IMR-90 (cell line): ENCODE results near the gene CHD2. TPM values are rescaled to one million over a fixed set of nuclear protein-coding genes. Genes with fewer than 3 reads are reported as not detected.

Experiments
- ATAC-seq: fragments of 200-7000 bp; cut with Tn5 transposase; 2 replicates; pipeline ENCODE4 v1.9.1; 2020; ENCODE audit warnings: low read depth, mild to moderate bottlenecking, moderate library complexity
- BruUV-seq: library from RNA; stranded (reverse); fragments of 400-500 nt; replicated peaks from 2 replicates; lab custom pipeline; 2021; lab: Mats Ljungman, UMichigan
- CTCF ChIA-PET: fragments of 300-600 bp; formaldehyde crosslinking; extraction: SDS; loops from one replicate; lab custom pipeline; 2021; ENCODE audit warnings: antibody characterized with exemption; lab: Yijun Ruan, JAX
- POLR2A ChIA-PET: fragments of 300-600 bp; sonication (Branson Sonifier 250); formaldehyde crosslinking; loops from one replicate; lab custom pipeline; 2022; ENCODE audit warnings: antibody characterized with exemption; ENCODE audit not compliant: unreplicated experiment; lab: Charles Lee
- DNase-seq: peaks from one replicate; pipeline ENCODE4 v3.0.0; 2013
- H2AFZ ChIP-seq: replicated peaks from 2 replicates; pipeline ENCODE3; 2013; ENCODE audit warnings: low read length, mild to moderate bottlenecking; ENCODE audit not compliant: poor library complexity
- H2AK5ac ChIP-seq: 2 replicates; pipeline ENCODE4 v1.6.1; 2013; ENCODE audit warnings: low read depth, low read length, inconsistent platforms
- H2AK9ac ChIP-seq: replicated peaks from 2 replicates; pipeline ENCODE3; 2013; ENCODE audit warnings: mild to moderate bottlenecking, low read depth, low read length, moderate library complexity; ENCODE audit not compliant: poor library complexity
- H2BK120ac ChIP-seq: 2 replicates; pipeline ENCODE4 v1.6.1; 2013; ENCODE audit warnings: low read depth, low read length, inconsistent platforms
- H2BK15ac ChIP-seq: 3 replicates; pipeline ENCODE4 v1.6.1; 2013; ENCODE audit warnings: low read depth, low read length, inconsistent platforms
- H2BK20ac ChIP-seq: 2 replicates; pipeline ENCODE4 v1.6.1; 2013; ENCODE audit warnings: low read depth, mild to moderate bottlenecking, inconsistent platforms, low read length, moderate library complexity
- H2BK5ac ChIP-seq: 2 replicates; pipeline ENCODE4 v1.6.1; 2013; ENCODE audit warnings: mild to moderate bottlenecking, low read depth, low read length, inconsistent platforms; ENCODE audit not compliant: poor library complexity, severe bottlenecking
- H3K14ac ChIP-seq: replicated peaks from 2 replicates; pipeline ENCODE4 v1.6.1; 2013; ENCODE audit warnings: low read depth, low read length, inconsistent platforms
- H3K18ac ChIP-seq: 2 replicates; pipeline ENCODE4 v1.6.1; 2013; ENCODE audit warnings: low read depth, low read length, control low read depth
- H3K23ac ChIP-seq: 2 replicates; pipeline ENCODE4 v1.6.1; 2013; ENCODE audit warnings: low read depth, low read length, inconsistent platforms
- H3K27ac ChIP-seq: 2 replicates; pipeline ENCODE4 v1.5.1; 2013; ENCODE audit warnings: mild to moderate bottlenecking, control low read depth, low read length; ENCODE audit not compliant: insufficient read depth
- H3K27me3 ChIP-seq: 2 replicates; pipeline ENCODE4 v1.6.1; 2013; ENCODE audit warnings: low read length; ENCODE audit not compliant: control insufficient read depth, insufficient read depth
- H3K36me3 ChIP-seq: 2 replicates; pipeline ENCODE4 v1.6.1; 2013; ENCODE audit warnings: low read length, mixed read lengths; ENCODE audit not compliant: control insufficient read depth, insufficient read depth
- H3K4ac ChIP-seq: 2 replicates; pipeline ENCODE4 v1.6.1; 2013; ENCODE audit warnings: low read depth, low read length, inconsistent platforms
- H3K4me1 ChIP-seq: 2 replicates; pipeline ENCODE4 v1.6.1; 2013; ENCODE audit warnings: low read length, mixed read lengths; ENCODE audit not compliant: control insufficient read depth, insufficient read depth
- H3K4me2 ChIP-seq: 2 replicates; pipeline ENCODE4 v1.6.1; 2013; ENCODE audit warnings: low read depth, mild to moderate bottlenecking, control low read depth, low read length, moderate library complexity
- H3K4me3 ChIP-seq: 2 replicates; pipeline ENCODE4 v1.5.1; 2013; ENCODE audit warnings: low read depth, mild to moderate bottlenecking, control low read depth, low read length, moderate library complexity; ENCODE audit not compliant: insufficient read depth
- H3K56ac ChIP-seq: 2 replicates; pipeline ENCODE4 v1.6.1; 2013; ENCODE audit warnings: low read length, inconsistent platforms; ENCODE audit not compliant: insufficient read depth; ENCODE audit errors: extremely low read depth
- H3K79me1 ChIP-seq, 2 experiments: 2 replicates each; pipeline ENCODE4 v1.6.1; 2013; ENCODE audit warnings: low read length in 2 of 2, inconsistent platforms in 1 of 2, low read depth in 1 of 2
- H3K9ac ChIP-seq: 2 replicates; pipeline ENCODE4 v1.6.1; 2013; ENCODE audit warnings: low read depth, low read length, control low read depth
- H3K9me1 ChIP-seq: 2 replicates; pipeline ENCODE4 v1.6.1; 2013; ENCODE audit warnings: low read length, inconsistent platforms; ENCODE audit not compliant: insufficient read depth
- H3K9me3 ChIP-seq: 2 replicates; pipeline ENCODE4 v1.6.1; 2013; ENCODE audit warnings: low read length; ENCODE audit not compliant: control insufficient read depth, insufficient read depth
- H4K20me1 ChIP-seq: 2 replicates; pipeline ENCODE4 v1.6.1; 2013; ENCODE audit warnings: low read length, inconsistent platforms; ENCODE audit not compliant: insufficient read depth
- H4K5ac ChIP-seq: 2 replicates; pipeline ENCODE4 v1.6.1; 2013; ENCODE audit warnings: mild to moderate bottlenecking, low read depth, low read length, control low read depth
- H4K8ac ChIP-seq, 2 experiments: 2 replicates each; pipeline ENCODE4 v1.6.1; 2013; ENCODE audit warnings: low read depth in 2 of 2, low read length in 2 of 2, control low read depth in 1 of 2, inconsistent platforms in 1 of 2
- H4K91ac ChIP-seq: 2 replicates; pipeline ENCODE4 v1.6.1; 2013; ENCODE audit warnings: low read depth, low read length, inconsistent platforms; ENCODE audit not compliant: insufficient read depth
- BHLHE40 ChIP-seq: fragments of 150-350 bp; IDR thresholded peaks from 2 replicates; pipeline ENCODE4 v1.6.1; 2016; ENCODE audit warnings: mild to moderate bottlenecking, low read depth, low read length
- CEBPB ChIP-seq: IDR thresholded peaks from 2 replicates; pipeline ENCODE4 v1.6.1; 2012; ENCODE audit warnings: low read depth, low read length, improper control_type of control experiment
- CHD1 ChIP-seq: IDR thresholded peaks from 2 replicates; pipeline ENCODE4 v1.6.1; 2012; ENCODE audit warnings: low read depth, low read length, improper control_type of control experiment
- FOS ChIP-seq: fragments of 150-350 bp; IDR thresholded peaks from 2 replicates; pipeline ENCODE4 v1.6.1; 2016; ENCODE audit warnings: low read depth, low read length
- MAFK ChIP-seq: IDR thresholded peaks from 2 replicates; pipeline ENCODE4 v1.6.1; 2012; ENCODE audit warnings: low read depth, low read length, improper control_type of control experiment
- MAZ ChIP-seq: IDR thresholded peaks from 2 replicates; pipeline ENCODE4 v1.6.1; 2012; ENCODE audit warnings: low read depth, mild to moderate bottlenecking, low read length, improper control_type of control experiment, moderate library complexity, borderline replicate concordance
- MXI1 ChIP-seq: IDR thresholded peaks from 2 replicates; pipeline ENCODE4 v1.6.1; 2012; ENCODE audit warnings: low read depth, mild to moderate bottlenecking, low read length, moderate library complexity, borderline replicate concordance
- NFE2L2 ChIP-seq: fragments of 150-350 bp; IDR thresholded peaks from 2 replicates; pipeline ENCODE4 v1.6.1; 2016; ENCODE audit warnings: low read depth, mild to moderate bottlenecking, low read length
- POLR2A ChIP-seq: IDR thresholded peaks from 2 replicates; pipeline ENCODE4 v1.6.1; 2012; ENCODE audit warnings: mild to moderate bottlenecking, low read depth, low read length
- RAD21 ChIP-seq: IDR thresholded peaks from 2 replicates; pipeline ENCODE4 v1.6.1; 2012; ENCODE audit warnings: low read length, improper control_type of control experiment
- RCOR1 ChIP-seq: IDR thresholded peaks from 2 replicates; pipeline ENCODE4 v1.6.1; 2012; ENCODE audit warnings: mild to moderate bottlenecking, low read length, improper control_type of control experiment; ENCODE audit not compliant: insufficient replicate concordance
- RFX5 ChIP-seq: IDR thresholded peaks from 2 replicates; pipeline ENCODE4 v1.8.0; 2012; ENCODE audit warnings: low read depth, mild to moderate bottlenecking, low read length, moderate library complexity
- SMC3 ChIP-seq: fragments of 150-350 bp; IDR thresholded peaks from 2 replicates; pipeline ENCODE4 v1.6.1; 2016; ENCODE audit warnings: low read depth, mild to moderate bottlenecking, antibody characterized with exemption, low read length, moderate library complexity
- USF2 ChIP-seq: fragments of 150-350 bp; IDR thresholded peaks from 2 replicates; pipeline ENCODE4 v1.6.1; 2017; ENCODE audit warnings: mild to moderate bottlenecking, antibody characterized with exemption, low read length, low read depth
- dilution Hi-C: fragments of 300-500 bp; cut with HindIII; formaldehyde crosslinking; loops from one replicate; pipeline ENCODE4 v1.14.3; 2018; ENCODE audit warnings: low sequenced_read_pairs; ENCODE audit not compliant: unreplicated experiment
- in situ Hi-C: fragments of 300-500 bp; cut with MboI; formaldehyde crosslinking; loops from 3 replicates; pipeline ENCODE4 v1.14.3; 2019; ENCODE audit warnings: low sequenced_read_pairs, inconsistent platforms, mixed read lengths
- intact Hi-C: fragments of 100-400 bp; cut with micrococcal nuclease; formaldehyde crosslinking; loops from 2 replicates; pipeline ENCODE4 v1.10.0; 2022
- polyA plus RNA-seq, 3 experiments: library from polyadenylated mRNA; depleted of rRNA; stranded (reverse); fragments of >200 nt; gene quantifications; 2 replicates each; pipeline ENCODE4 v1.2.3, GENCODE V29; 2012; ENCODE audit warnings: low replicate concordance in 1 of 3
- total RNA-seq: library from RNA; depleted of rRNA; stranded (reverse); fragments of >200 nt; gene quantifications from 2 replicates; pipeline ENCODE4 v1.2.3, GENCODE V29; 2012
- TF ChIP-seq, protein P1 (sequence below): conservative IDR thresholded peaks from 2 replicates; pipeline ENCODE4 v1.5.1; 2012; ENCODE audit warnings: mild to moderate bottlenecking, low read depth, low read length, improper control_type of control experiment
- TF ChIP-seq, protein P2 (sequence below): fragments of 150-350 bp; IDR thresholded peaks from 2 replicates; pipeline ENCODE4 v1.6.1; 2016; ENCODE audit warnings: low read depth, mild to moderate bottlenecking, low read length, moderate library complexity, borderline replicate concordance

CHD2 gene
- total and polyA plus RNA-seq, 2 of the 4 experiments (the other 2 are of a cell fraction) = 44.9 to 64.7 TPM

DNA sequence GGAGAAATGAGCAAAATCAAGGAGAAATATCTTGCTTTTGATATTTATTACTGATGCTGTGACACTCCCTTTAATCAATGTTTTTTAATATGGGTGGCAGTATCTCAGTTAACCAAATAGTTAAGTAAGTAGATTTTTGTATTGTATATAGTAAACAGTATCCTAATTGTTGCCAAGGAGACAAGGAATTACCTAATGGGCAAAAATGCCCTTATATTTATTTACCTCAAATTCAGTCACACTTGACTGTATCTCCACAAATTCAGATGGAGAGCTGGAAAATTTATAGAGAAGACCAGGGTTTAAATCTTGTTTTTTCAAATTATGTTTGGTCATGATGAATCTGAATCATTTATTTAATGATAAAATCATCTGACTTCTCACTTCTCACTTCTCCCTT lies 3.6 kb upstream of the CHD2 start:
- no peak overlapping the region for H2AK9ac ChIP-seq
- TF ChIP-seq NFE2L2 = no peak
- no peak for TF ChIP-seq SMC3
- TF ChIP-seq FOS = no peak
- no peak for TF ChIP-seq BHLHE40
- TF ChIP-seq USF2 = no peak
- no peak for TF ChIP-seq MXI1
- TF ChIP-seq RAD21 = no peak
- no peak for TF ChIP-seq CHD1
- TF ChIP-seq RCOR1 = no peak
- TF ChIP-seq, protein P1, sequence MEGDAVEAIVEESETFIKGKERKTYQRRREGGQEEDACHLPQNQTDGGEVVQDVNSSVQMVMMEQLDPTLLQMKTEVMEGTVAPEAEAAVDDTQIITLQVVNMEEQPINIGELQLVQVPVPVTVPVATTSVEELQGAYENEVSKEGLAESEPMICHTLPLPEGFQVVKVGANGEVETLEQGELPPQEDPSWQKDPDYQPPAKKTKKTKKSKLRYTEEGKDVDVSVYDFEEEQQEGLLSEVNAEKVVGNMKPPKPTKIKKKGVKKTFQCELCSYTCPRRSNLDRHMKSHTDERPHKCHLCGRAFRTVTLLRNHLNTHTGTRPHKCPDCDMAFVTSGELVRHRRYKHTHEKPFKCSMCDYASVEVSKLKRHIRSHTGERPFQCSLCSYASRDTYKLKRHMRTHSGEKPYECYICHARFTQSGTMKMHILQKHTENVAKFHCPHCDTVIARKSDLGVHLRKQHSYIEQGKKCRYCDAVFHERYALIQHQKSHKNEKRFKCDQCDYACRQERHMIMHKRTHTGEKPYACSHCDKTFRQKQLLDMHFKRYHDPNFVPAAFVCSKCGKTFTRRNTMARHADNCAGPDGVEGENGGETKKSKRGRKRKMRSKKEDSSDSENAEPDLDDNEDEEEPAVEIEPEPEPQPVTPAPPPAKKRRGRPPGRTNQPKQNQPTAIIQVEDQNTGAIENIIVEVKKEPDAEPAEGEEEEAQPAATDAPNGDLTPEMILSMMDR = no peak
- TF ChIP-seq CEBPB = no peak
- no peak for TF ChIP-seq POLR2A
- no peak for TF ChIP-seq MAFK
- TF ChIP-seq, protein P2, sequence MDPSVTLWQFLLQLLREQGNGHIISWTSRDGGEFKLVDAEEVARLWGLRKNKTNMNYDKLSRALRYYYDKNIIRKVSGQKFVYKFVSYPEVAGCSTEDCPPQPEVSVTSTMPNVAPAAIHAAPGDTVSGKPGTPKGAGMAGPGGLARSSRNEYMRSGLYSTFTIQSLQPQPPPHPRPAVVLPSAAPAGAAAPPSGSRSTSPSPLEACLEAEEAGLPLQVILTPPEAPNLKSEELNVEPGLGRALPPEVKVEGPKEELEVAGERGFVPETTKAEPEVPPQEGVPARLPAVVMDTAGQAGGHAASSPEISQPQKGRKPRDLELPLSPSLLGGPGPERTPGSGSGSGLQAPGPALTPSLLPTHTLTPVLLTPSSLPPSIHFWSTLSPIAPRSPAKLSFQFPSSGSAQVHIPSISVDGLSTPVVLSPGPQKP = no peak
- TF ChIP-seq RFX5 = no peak
- no peak for TF ChIP-seq MAZ
- no peak for DNase-seq
- ChIA-PET CTCF (interaction anchor here (0.6 to 1.6 kb wide), 2 partner anchors 18 to 99 kb away, joined by 4 to 6 read pairs; no protein-coding TSS in a partner anchor), POLR2A (no interaction called here)
- no peaks in the 10 kb centered on the region for H3K27me3 ChIP-seq
- H3K4me3 ChIP-seq = no peak overlapping the region
- H3K23ac ChIP-seq = no peak overlapping the region
- H3K4ac ChIP-seq = no peak overlapping the region
- in situ Hi-C loops (no loop called here), intact Hi-C loops (no loop called here), dilution Hi-C loops (no loop called here)
- peaks cover 45% of the 10 kb centered on the region for H3K36me3 ChIP-seq
- ATAC-seq = no peak
- H3K56ac ChIP-seq = no peak overlapping the region
- no peaks in the 10 kb centered on the region for H3K9me3 ChIP-seq
- H4K8ac ChIP-seq = no peak overlapping the region
- no peaks in the 10 kb centered on the region for H3K9me1 ChIP-seq
- H2BK15ac ChIP-seq = no peak overlapping the region
- H4K91ac ChIP-seq = no peak overlapping the region
- H2BK120ac ChIP-seq = no peak overlapping the region
- BruUV-seq = no TSS peak
- H3K4me2 ChIP-seq = no peak overlapping the region
- H2BK20ac ChIP-seq = no peak overlapping the region
- no peak overlapping the region for H3K27ac ChIP-seq
- H3K79me1 ChIP-seq = peaks cover 0 to 10% of the 10 kb centered on the region in 2 experiments; a peak in 3 of 4 replicates
- peaks cover 32% of the 10 kb centered on the region for H4K20me1 ChIP-seq
- H2AK5ac ChIP-seq = no peak overlapping the region
- no peak overlapping the region for H2BK5ac ChIP-seq
- H2AFZ ChIP-seq = no peak overlapping the region
- H4K5ac ChIP-seq = no peak overlapping the region
- H3K18ac ChIP-seq = no peak overlapping the region
- H3K14ac ChIP-seq = no peak overlapping the region
- H3K4me1 ChIP-seq = peaks cover 3% of the 10 kb centered on the region; the same call in 1 of the 2 replicates
- H3K9ac ChIP-seq = no peak overlapping the region
